OCI-LY7 (cell line): Measurements from ENCODE around the gene EEF1AKMT2. TPM values are rescaled to one million over a fixed set of nuclear protein-coding genes. Genes with fewer than 3 reads are reported as not detected.

Source experiments
- BruUV-seq: library from RNA; stranded (reverse); fragments of 400-500 nt; replicated peaks from 2 replicates; lab custom pipeline; 2021; lab: Mats Ljungman, UMichigan
- CTCF ChIA-PET: fragments of 300-600 bp; sonication (Branson Sonifier 250); formaldehyde crosslinking; loops from one replicate; lab custom pipeline; 2022; ENCODE audit warnings: antibody characterized with exemption; ENCODE audit not compliant: unreplicated experiment; lab: Charles Lee
- POLR2A ChIA-PET: fragments of 300-600 bp; sonication (Branson Sonifier 250); formaldehyde crosslinking; loops from one replicate; lab custom pipeline; 2022; ENCODE audit warnings: antibody characterized with exemption; lab: Charles Lee
- DNase-seq: peaks from one replicate; pipeline ENCODE4 v3.0.0-alpha.2; 2015; ENCODE audit warnings: low spot score
- H2AFZ ChIP-seq: fragments of 200-600 bp; sonication (generic), shearing (Covaris generic); 2 replicates; pipeline ENCODE4 v1.6.1; 2014; ENCODE audit warnings: mild to moderate bottlenecking, antibody characterized with exemption, low read length, moderate library complexity
- H3K27ac ChIP-seq: fragments of 200-600 bp; sonication (generic); 2 replicates; pipeline ENCODE4 v1.5.1; 2014; ENCODE audit warnings: mixed run types, low read depth, mild to moderate bottlenecking, moderate library complexity, low read length, inconsistent platforms; ENCODE audit not compliant: poor library complexity, severe bottlenecking
- H3K36me3 ChIP-seq: fragments of 200-600 bp; sonication (generic); 2 replicates; pipeline ENCODE4 v1.6.1; 2014; ENCODE audit warnings: mild to moderate bottlenecking, antibody characterized with exemption, low read length, moderate library complexity, mixed read lengths; ENCODE audit not compliant: insufficient read depth
- H3K4me1 ChIP-seq: fragments of 200-600 bp; sonication (generic); 2 replicates; pipeline ENCODE4 v1.5.1; 2014; ENCODE audit warnings: mild to moderate bottlenecking, low read length; ENCODE audit not compliant: insufficient read depth, poor library complexity, severe bottlenecking
- H3K4me2 ChIP-seq: fragments of 200-600 bp; sonication (generic); 2 replicates; pipeline ENCODE4 v1.6.1; 2014; ENCODE audit warnings: mild to moderate bottlenecking, low read length
- H3K4me3 ChIP-seq: fragments of 200-600 bp; sonication (generic); 2 replicates; pipeline ENCODE4 v1.5.1; 2014; ENCODE audit warnings: mild to moderate bottlenecking, low read depth, low read length; ENCODE audit not compliant: poor library complexity, severe bottlenecking
- H3K79me2 ChIP-seq: fragments of 200-600 bp; sonication (generic); 2 replicates; pipeline ENCODE4 v1.6.1; 2016; ENCODE audit warnings: low read depth, mild to moderate bottlenecking, low read length, moderate library complexity, mixed read lengths; ENCODE audit not compliant: insufficient read depth
- H3K9me2 ChIP-seq: fragments of 200-600 bp; sonication (generic); 2 replicates; pipeline ENCODE4 v1.6.1; 2016; ENCODE audit warnings: mild to moderate bottlenecking, low read length, mixed read lengths; ENCODE audit not compliant: insufficient read depth
- H3K9me3 ChIP-seq: fragments of 200-600 bp; sonication (generic); 2 replicates; pipeline ENCODE4 v1.6.1; 2014; ENCODE audit warnings: mild to moderate bottlenecking, mixed run types, low read length, mixed read lengths
- H4K20me1 ChIP-seq: fragments of 200-600 bp; sonication (generic); 2 replicates; pipeline ENCODE4 v1.6.1; 2014; ENCODE audit warnings: mild to moderate bottlenecking, antibody characterized with exemption, low read length, moderate library complexity, mixed read lengths; ENCODE audit not compliant: insufficient read depth
- CTCF ChIP-seq: fragments of 200-600 bp; sonication (generic); conservative IDR thresholded peaks from 2 replicates; pipeline ENCODE4 v1.5.1; 2014; ENCODE audit warnings: mild to moderate bottlenecking, antibody characterized with exemption, low read length, moderate library complexity, mixed read lengths
- EZH2phosphoT487 ChIP-seq: fragments of 200-600 bp; sonication (generic); IDR thresholded peaks from 2 replicates; pipeline ENCODE4 v1.6.1; 2018; ENCODE audit warnings: low read depth, borderline replicate concordance, mild to moderate bottlenecking, mixed run types, antibody characterized with exemption, low read length, moderate library complexity, mixed read lengths
- intact Hi-C: fragments of 100-400 bp; cut with micrococcal nuclease; formaldehyde crosslinking; loops from one replicate; pipeline ENCODE4 v1.10.0; 2022; ENCODE audit not compliant: unreplicated experiment
- total RNA-seq, 2 experiments: library from RNA; depleted of rRNA in 1 of 2; stranded (reverse); fragments of >200 nt in 1 of 2; shearing (Covaris generic) in 1 of 2; gene quantifications; 2 replicates each; pipeline ENCODE4 v1.2.3, GENCODE V29; 2014 to 2022

EEF1AKMT2 gene
- total RNA-seq, 2 experiments from 2014 or later = 32.4 to 37.7 TPM

GRCh38 chr10:124768791-124769190 is 22.9 kb downstream of the EEF1AKMT2 start:
- no peak overlapping the region for H3K27ac ChIP-seq
- POLR2A ChIA-PET = interaction anchor here (1.5 kb wide), 1 partner anchor 12 kb away, joined by 4 read pairs; no protein-coding TSS in a partner anchor

GRCh38 chr10:124765256-124765655 is 26.4 kb downstream of the EEF1AKMT2 start:
- BruUV-seq = no TSS peak
- intact Hi-C loops = no loop called here
- Histone ChIP-seq H3K4me2 (no peak overlapping the region), H3K79me2 (no peaks in the 10 kb centered on the region), H3K4me3 (no peak overlapping the region), H3K9me3 (no peaks in the 10 kb centered on the region), H3K27ac (no peak overlapping the region), H3K9me2 (no peaks in the 10 kb centered on the region), H4K20me1 (no peaks in the 10 kb centered on the region), H3K4me1 (no peaks in the 10 kb centered on the region), H2AFZ (no peak overlapping the region), H3K36me3 (peaks cover 79% of the 10 kb centered on the region)
- ChIA-PET POLR2A (interaction anchor here (0.6 to 1.8 kb wide), 4 partner anchors 16 to 28 kb away, joined by 3 to 7 read pairs (median 4); partner anchors contain the start of gene EEF1AKMT2), CTCF (no interaction called here)
- no peak for DNase-seq
- no peak for TF ChIP-seq EZH2phosphoT487
- TF ChIP-seq CTCF = no peak

More at GRCh38 chr10:124768791-124769190, 22.9 kb downstream of the EEF1AKMT2 start:
- no TSS peak for BruUV-seq
- Histone ChIP-seq H3K9me2 (no peaks in the 10 kb centered on the region), H3K79me2 (no peaks in the 10 kb centered on the region), H3K4me1 (no peaks in the 10 kb centered on the region), H2AFZ (no peak overlapping the region), H3K36me3 (peaks cover 80% of the 10 kb centered on the region), H3K4me2 (no peak overlapping the region), H3K4me3 (no peak overlapping the region), H4K20me1 (no peaks in the 10 kb centered on the region), H3K9me3 (no peaks in the 10 kb centered on the region)
- intact Hi-C loops = no loop called here
- CTCF ChIA-PET = no interaction called here
- TF ChIP-seq CTCF = no peak
- DNase-seq = no peak

GRCh38 chr10:124763267-124763666 is 28.4 kb downstream of the EEF1AKMT2 start:
- H3K4me2 ChIP-seq = no peak overlapping the region
- H3K4me3 ChIP-seq = no peak overlapping the region
- H3K79me2 ChIP-seq = no peaks in the 10 kb centered on the region
- no peak for DNase-seq
- H3K27ac ChIP-seq = no peak overlapping the region
- no TSS peak for BruUV-seq
- H3K9me3 ChIP-seq = no peaks in the 10 kb centered on the region
- ChIA-PET POLR2A (interaction anchor here (0.6 to 1.7 kb wide), 6 partner anchors 12 to 1032 kb away, joined by 3 to 8 read pairs (median 4); no protein-coding TSS in a partner anchor), CTCF (no interaction called here)
- H4K20me1 ChIP-seq = peaks cover 6% of the 10 kb centered on the region; the same call in 1 of the 2 replicates
- no peak for TF ChIP-seq CTCF
- no peak for TF ChIP-seq EZH2phosphoT487
- no peak overlapping the region for H2AFZ ChIP-seq
- H3K36me3 ChIP-seq = peaks cover 86% of the 10 kb centered on the region
- intact Hi-C loops = no loop called here
- no peaks in the 10 kb centered on the region for H3K4me1 ChIP-seq
- H3K9me2 ChIP-seq = no peaks in the 10 kb centered on the region
